GM12878 (cell line): ENCODE results near the gene PIRT. TPM values are rescaled to one million over a fixed set of nuclear protein-coding genes. Genes with fewer than 3 reads are reported as not detected.

Source experiments
- ATAC-seq: fragments of 200-7000 bp; cut with Tn5 transposase; 3 replicates; pipeline ENCODE4 v1.9.1; 2020; ENCODE audit warnings: mild to moderate bottlenecking, moderate library complexity
- BruUV-seq: library from RNA; stranded (reverse); fragments of 400-500 nt; replicated peaks from 2 replicates; lab custom pipeline; 2021; lab: Mats Ljungman, UMichigan
- CTCF ChIA-PET: fragments of 300-600 bp; sonication (Branson Sonifier 250); formaldehyde crosslinking; extraction: SDS; loops from one replicate; lab custom pipeline; 2021; ENCODE audit warnings: inconsistent platforms; lab: Yijun Ruan, JAX
- POLR2A ChIA-PET: fragments of 350-600 bp; formaldehyde crosslinking; extraction: SDS; loops from one replicate; lab custom pipeline; 2021; ENCODE audit warnings: inconsistent platforms; lab: Charles Lee
- RAD21 ChIA-PET: fragments of 300-600 bp; sonication (Branson Sonifier 250); formaldehyde crosslinking; loops from one replicate; lab custom pipeline; 2023; ENCODE audit warnings: antibody characterized with exemption; ENCODE audit not compliant: unreplicated experiment; lab: Charles Lee
- SMC1A ChIA-PET: fragments of 300-600 bp; sonication (Branson Sonifier 250); formaldehyde crosslinking; loops from one replicate; lab custom pipeline; 2023; ENCODE audit not compliant: unreplicated experiment, uncharacterized antibody; lab: Charles Lee
- DNase-seq: peaks from one replicate; pipeline ENCODE4 v3.0.0-alpha.2; 2011; ENCODE audit warnings: low read depth, low spot score
- FAIRE-seq: peaks from 3 replicates; lab custom pipeline; 2011; peaks lifted over from hg19 to GRCh38; lab: Jason Lieb, UNC
- H2AFZ ChIP-seq: 2 replicates; pipeline ENCODE4 v1.6.0; 2011; ENCODE audit warnings: low read depth, low read length, control low read depth; ENCODE audit not compliant: control insufficient read depth
- H3K27ac ChIP-seq: 2 replicates; pipeline ENCODE4 v1.5.1; 2011; ENCODE audit warnings: control low read depth; ENCODE audit not compliant: control insufficient read depth, insufficient read depth
- H3K27me3 ChIP-seq, 2 experiments: replicated peaks in 1 of 2; 2 replicates each; pipeline versions ENCODE4 v1.6.0 to v1.6.1; 2011; ENCODE audit warnings: low read length in 1 of 2; ENCODE audit not compliant: control insufficient read depth in 2 of 2, insufficient read depth in 2 of 2
- H3K36me3 ChIP-seq, 2 experiments: 2 replicates each; pipeline ENCODE4 v1.5.1; 2011; ENCODE audit warnings: low read length in 1 of 2; ENCODE audit not compliant: control insufficient read depth in 2 of 2, insufficient read depth in 2 of 2
- H3K4me1 ChIP-seq: 2 replicates; pipeline ENCODE4 v1.6.1; 2011; ENCODE audit warnings: mild to moderate bottlenecking, low read length, moderate library complexity, mixed read lengths; ENCODE audit not compliant: control insufficient read depth, insufficient read depth
- H3K4me2 ChIP-seq: 2 replicates; pipeline ENCODE4 v1.6.0; 2011; ENCODE audit warnings: control low read depth; ENCODE audit not compliant: control insufficient read depth, insufficient read depth
- H3K4me3 ChIP-seq: fragments of 200-600 bp; sonication (generic); 2 replicates; pipeline ENCODE4 v1.5.1; 2016
- H3K79me2 ChIP-seq: 2 replicates; pipeline ENCODE4 v1.6.0; 2011; ENCODE audit warnings: low read length; ENCODE audit not compliant: control insufficient read depth, insufficient read depth
- H3K9ac ChIP-seq: 2 replicates; pipeline ENCODE4 v1.8.0; 2011; ENCODE audit warnings: low read length, control low read depth, mixed read lengths; ENCODE audit not compliant: control insufficient read depth, insufficient read depth
- H3K9me3 ChIP-seq: replicated peaks from 3 replicates; pipeline ENCODE4 v1.5.1; 2011; ENCODE audit warnings: mild to moderate bottlenecking, low read length; ENCODE audit not compliant: control insufficient read depth, insufficient read depth
- H4K20me1 ChIP-seq: 2 replicates; pipeline ENCODE4 v1.6.0; 2011; ENCODE audit not compliant: control insufficient read depth, insufficient read depth
- CBX3 ChIP-seq: fragments of 200-600 bp; sonication (generic); IDR thresholded peaks from 2 replicates; pipeline ENCODE4 v1.6.1; 2016; ENCODE audit warnings: low read depth, borderline replicate concordance
- CHD2 ChIP-seq: IDR thresholded peaks from 2 replicates; pipeline ENCODE4 v1.6.1; 2011; ENCODE audit warnings: low read depth, low read length, improper control_type of control experiment, borderline replicate concordance
- E4F1 ChIP-seq: fragments of 450-650 bp; IDR thresholded peaks from 2 replicates; pipeline ENCODE4 v1.6.1; 2018; ENCODE audit warnings: borderline replicate concordance, mild to moderate bottlenecking; ENCODE audit not compliant: partially characterized antibody
- KLF5 ChIP-seq: fragments of 450-650 bp; IDR thresholded peaks from 2 replicates; pipeline ENCODE4 v1.6.1; 2014; ENCODE audit warnings: mild to moderate bottlenecking; ENCODE audit not compliant: partially characterized antibody
- RAD21 ChIP-seq: IDR thresholded peaks from 2 replicates; pipeline ENCODE4 v1.6.1; 2011; ENCODE audit warnings: mild to moderate bottlenecking, low read depth, low read length, moderate library complexity; ENCODE audit not compliant: insufficient read depth
- RCOR1 ChIP-seq: conservative IDR thresholded peaks from 2 replicates; pipeline ENCODE4 v1.6.1; 2012; ENCODE audit warnings: low read depth, low read length, improper control_type of control experiment
- TCF12 ChIP-seq: IDR thresholded peaks from 2 replicates; pipeline ENCODE4 v1.6.1; 2011; ENCODE audit warnings: low read depth, mild to moderate bottlenecking, low read length
- WGBS: methylation state at CpG from one replicate; pipeline ENCODE4 v1.1.6; 2016; ENCODE audit warnings: low lambda C conversion rate; ENCODE audit not compliant: insufficient replicate concordance, insufficient coverage; ENCODE audit errors: missing lambda C conversion rate; 5-methylcytosine and 5-hydroxymethylcytosine counted together
- in situ Hi-C: fragments of 300-500 bp; cut with MboI; formaldehyde crosslinking; loops from 9 replicates; pipeline ENCODE4 v1.14.3; 2018; ENCODE audit warnings: mixed read lengths
- intact Hi-C: fragments of 100-400 bp; cut with micrococcal nuclease; formaldehyde crosslinking; loops from one replicate; pipeline ENCODE4 v1.14.2; 2022; ENCODE audit not compliant: unreplicated experiment
- polyA plus RNA-seq, 11 experiments: library from polyadenylated mRNA; depleted of rRNA in 4 of 11; unstranded in 6 of 11; stranded (reverse) in 5 of 11; fragments of >200 nt; fragmentation: Nextera tagmentation in 4 of 11; fragmentation: Illumina TruSeq in 1 of 11; extraction: Ambion mirVana in 4 of 11; extraction: Trizol in 1 of 11; gene quantifications; 1 replicate in 1 of 11; 2 replicates in 10 of 11; pipeline versions ENCODE4 v1.2.1 to v1.2.3, GENCODE V29; 2011 to 2016; ENCODE audit warnings: inconsistent platforms in 2 of 11, missing spikeins in 2 of 11, low read depth in 1 of 11
- total RNA-seq, 4 experiments: library from RNA; depleted of rRNA in 3 of 4; stranded (reverse); fragments of >200 nt in 3 of 4; fragmentation: Illumina TruSeq in 1 of 4; extraction: Trizol in 1 of 4; gene quantifications; 2 replicates each; pipeline versions ENCODE4 v1.2.1 to v1.2.3, GENCODE V29; 2013 to 2021

Gene PIRT
- total and polyA plus RNA-seq, 10 of the 15 experiments (the other 5 are each of a cell fraction or from before 2014, with no cell fraction given), result not detected

GRCh38 chr17:10793256-10793655, 44.6 kb downstream of the PIRT start (continued):
- TF ChIP-seq RAD21 (no peak), CBX3 (no peak), E4F1 (no peak), KLF5 (no peak), CHD2 (no peak), RCOR1 (no peak)

GRCh38 chr17:10792151-10792550, 45.7 kb downstream of the PIRT start:
- no TSS peak for BruUV-seq
- H3K27me3 ChIP-seq, result no peaks in the 10 kb centered on the region
- ChIA-PET CTCF (interaction anchor here (2.2 kb wide), 1 partner anchor 175 kb away, joined by 8 read pairs; no protein-coding TSS in a partner anchor), SMC1A (no interaction called here), POLR2A (no interaction called here), RAD21 (no interaction called here)
- FAIRE-seq, result no peak
- no peaks in the 10 kb centered on the region for H3K36me3 ChIP-seq
- H4K20me1 ChIP-seq, result no peaks in the 10 kb centered on the region
- no peak overlapping the region for H2AFZ ChIP-seq
- no peak overlapping the region for H3K27ac ChIP-seq
- H3K4me3 ChIP-seq, result no peak overlapping the region
- H3K9ac ChIP-seq, result no peak overlapping the region
- TF ChIP-seq TCF12, result no peak
- in situ Hi-C loops (no loop called here), intact Hi-C loops (no loop called here)
- no peak overlapping the region for H3K4me2 ChIP-seq
- H3K9me3 ChIP-seq, result no peaks in the 10 kb centered on the region
- no peak for DNase-seq
- no peaks in the 10 kb centered on the region for H3K79me2 ChIP-seq
- ATAC-seq, result no peak
- WGBS, result 14% methylated on average over 8 of the region's 8 CpGs
- no peaks in the 10 kb centered on the region for H3K4me1 ChIP-seq
